Measurements from ENCODE around the gene ACKR3. TPM values are rescaled to one million over a fixed set of nuclear protein-coding genes. Genes with fewer than 3 reads are reported as not detected.

Gene ACKR3
- total RNA-seq, 1 experiment from 2014 or later, result not detected

GRCh38 chr2:236526455-236527158 is 43.0 kb upstream of the ACKR3 start:
- intact Hi-C loops (cut with micrococcal nuclease; ENCODE audit: unreplicated experiment) (no loop called here), in situ Hi-C loops (cut with HindIII; ENCODE audit: low pct_unique_long_range_greater_than_20kb, low sequenced_read_pairs) (no loop called here)
- POLR2A ChIA-PET, result no interaction called here
- ATAC-seq, result no peak
- CTCF ChIA-PET, result no interaction called here
- TF ChIP-seq POLR2AphosphoS5 (IDR thresholded peaks at IDR 0.05; ENCODE audit: low read depth, low read length) (no peak), REST (IDR thresholded peaks at IDR 0.05; ENCODE audit: insufficient read depth in 1 of 2, low read depth in 2 of 2, low read length in 1 of 2) (no peak), TCF7L2 (IDR thresholded peaks at IDR 0.05; ENCODE audit: low read depth, low read length) (no peak), CTCF (IDR thresholded peaks at IDR 0.05) (no peak), SIN3A (IDR thresholded peaks at IDR 0.05; ENCODE audit: borderline replicate concordance, insufficient read depth, low read depth, low read length) (no peak)
- Histone ChIP-seq H3K4me1 (ENCODE audit: control insufficient read depth, insufficient read depth, low read length) (no peaks in the 10 kb centered on the region), H3K4me3 (ENCODE audit: low read depth in 2 of 2, low read length in 2 of 2) (no peak overlapping the region), H3K27ac (ENCODE audit: low read length) (no peak overlapping the region), H3K36me3 (ENCODE audit: control insufficient read depth, insufficient read depth, low read length) (no peaks in the 10 kb centered on the region), H3K9me3 (ENCODE audit: control insufficient read depth, insufficient read depth, low read depth, low read length) (no peaks in the 10 kb centered on the region), H3K27me3 (ENCODE audit: control insufficient read depth, insufficient read depth, low read length) (peaks cover 16% of the 10 kb centered on the region)
- BruUV-seq (replicated peaks), result no TSS peak
- no peak for DNase-seq (ENCODE audit: low read depth, low spot score)

GRCh38 chr2:236527159-236527630 is 42.4 kb upstream of the ACKR3 start:
- DNase-seq (ENCODE audit: low read depth, low spot score), result no peak
- H3K27me3 ChIP-seq (ENCODE audit: control insufficient read depth, insufficient read depth, low read length), result peaks cover 12% of the 10 kb centered on the region
- H3K4me3 ChIP-seq (ENCODE audit: low read depth in 2 of 2, low read length in 2 of 2), result no peak overlapping the region
- ChIA-PET POLR2A (no interaction called here), CTCF (no interaction called here)
- no peak overlapping the region for H3K27ac ChIP-seq (ENCODE audit: low read length)
- no peaks in the 10 kb centered on the region for H3K36me3 ChIP-seq (ENCODE audit: control insufficient read depth, insufficient read depth, low read length)
- TF ChIP-seq POLR2AphosphoS5 (IDR thresholded peaks at IDR 0.05; ENCODE audit: low read depth, low read length), result no peak
- no peak for TF ChIP-seq CTCF (IDR thresholded peaks at IDR 0.05)
- TF ChIP-seq SIN3A (IDR thresholded peaks at IDR 0.05; ENCODE audit: borderline replicate concordance, insufficient read depth, low read depth, low read length), result no peak
- no peak for TF ChIP-seq REST (IDR thresholded peaks at IDR 0.05; ENCODE audit: insufficient read depth in 1 of 2, low read depth in 2 of 2, low read length in 1 of 2)
- TF ChIP-seq TCF7L2 (IDR thresholded peaks at IDR 0.05; ENCODE audit: low read depth, low read length), result no peak
- intact Hi-C loops (cut with micrococcal nuclease; ENCODE audit: unreplicated experiment), result no loop called here
- in situ Hi-C loops (cut with HindIII; ENCODE audit: low pct_unique_long_range_greater_than_20kb, low sequenced_read_pairs), result no loop called here
- ATAC-seq, result no peak
- H3K4me1 ChIP-seq (ENCODE audit: control insufficient read depth, insufficient read depth, low read length), result no peaks in the 10 kb centered on the region
- H3K9me3 ChIP-seq (ENCODE audit: control insufficient read depth, insufficient read depth, low read depth, low read length), result no peaks in the 10 kb centered on the region
- no TSS peak for BruUV-seq (replicated peaks)
